Subcutaneous abdominal adipose tissue (tissue), 5 donors: ENCODE measurements around the gene CYP3A5.

Experiments used
- H3K27ac ChIP-seq: one replicate; pipeline ENCODE4 v1.7.0; 2013; ENCODE audit warnings: low read depth, mild to moderate bottlenecking, inconsistent platforms, low read length, moderate library complexity
- H3K27me3 ChIP-seq, 5 donors: one replicate each; pipeline ENCODE4 v1.7.0; 2013; ENCODE audit warnings: low read length in 5 of 5, inconsistent platforms in 1 of 5; ENCODE audit not compliant: control insufficient read depth in 5 of 5, insufficient read depth in 4 of 5
- H3K36me3 ChIP-seq, 5 donors: one replicate each; pipeline ENCODE4 v1.7.0; 2013; ENCODE audit warnings: low read length in 5 of 5; ENCODE audit not compliant: control insufficient read depth in 5 of 5, insufficient read depth in 5 of 5
- H3K4me1 ChIP-seq, 5 donors: one replicate each; pipeline ENCODE4 v1.7.0; 2013; ENCODE audit warnings: low read length in 5 of 5, mild to moderate bottlenecking in 3 of 5, moderate library complexity in 1 of 5; ENCODE audit not compliant: control insufficient read depth in 5 of 5, insufficient read depth in 5 of 5
- H3K4me3 ChIP-seq, 5 donors: one replicate each; pipeline ENCODE4 v1.7.0; 2013; ENCODE audit warnings: low read length in 5 of 5, low read depth in 1 of 5
- H3K9ac ChIP-seq, 5 donors: one replicate each; pipeline ENCODE4 v1.7.0; 2013; ENCODE audit warnings: low read length in 5 of 5, mild to moderate bottlenecking in 4 of 5, moderate library complexity in 3 of 5
- H3K9me3 ChIP-seq, 5 donors: one replicate each; pipeline ENCODE4 v1.7.0; 2013; ENCODE audit warnings: low read length in 5 of 5; ENCODE audit not compliant: control insufficient read depth in 5 of 5
- donor health status: healthy.
- donor health status: healthy.
- donor health status: healthy.
- donor health status: healthy.
- donor health status: healthy.

The CYP3A5 gene

DNA sequence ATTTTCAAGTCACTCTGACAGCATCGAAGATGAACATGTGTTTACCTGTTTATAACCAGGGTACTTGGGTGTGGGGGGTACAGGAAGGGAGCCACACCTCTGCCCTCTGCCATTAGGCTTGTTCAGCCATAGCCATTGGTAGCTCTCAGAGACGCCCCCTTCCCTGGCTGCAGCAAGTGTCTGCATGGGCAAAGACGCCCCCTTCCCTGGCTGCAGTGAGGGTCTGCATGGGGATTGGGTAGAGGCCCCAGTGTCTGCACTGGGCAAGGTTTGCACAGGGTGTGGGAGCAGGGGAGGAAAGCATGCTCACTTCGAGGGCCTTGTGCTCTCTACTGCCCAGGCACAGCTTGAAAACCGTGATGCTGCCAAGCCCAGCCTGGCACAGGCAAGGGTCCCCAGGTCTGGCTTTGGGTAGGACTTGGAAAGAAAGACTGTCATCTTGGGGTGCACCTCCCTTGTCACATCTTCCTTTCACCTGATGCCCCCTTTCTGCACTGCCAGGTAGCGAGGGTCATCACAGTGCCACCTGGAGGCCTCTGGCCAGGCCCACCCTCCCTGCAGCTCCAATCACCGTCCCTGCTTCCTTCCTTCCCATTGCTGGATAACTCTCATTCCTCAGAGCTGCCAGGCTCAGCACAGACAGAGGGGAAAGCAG is 78.0 kb downstream of the CYP3A5 start:
- H3K27me3 ChIP-seq, result no peaks in the 10 kb centered on the region
- H3K36me3 ChIP-seq, result no peaks in the 10 kb centered on the region
- H3K27ac ChIP-seq, result no peak overlapping the region
- H3K4me3 ChIP-seq, result no peak overlapping the region
- no peaks in the 10 kb centered on the region for H3K4me1 ChIP-seq
- H3K9ac ChIP-seq, result no peak overlapping the region
- no peaks in the 10 kb centered on the region for H3K9me3 ChIP-seq

- no peaks in the 10 kb centered on the region for H3K9me3 ChIP-seq
- no peaks in the 10 kb centered on the region for H3K4me1 ChIP-seq
- H3K4me3 ChIP-seq, result no peak overlapping the region
- H3K27me3 ChIP-seq, result no peaks in the 10 kb centered on the region
- no peaks in the 10 kb centered on the region for H3K36me3 ChIP-seq
- H3K27ac ChIP-seq, result no peak overlapping the region
- H3K9ac ChIP-seq, result no peak overlapping the region
These were observed 80.0 kb downstream of the CYP3A5 start for GRCh38 chr7:99599836-99600235.
